BLaER1 (cell line): ENCODE data around the gene LRRN4CL.
"Not testable (repeated sequence)": the region's sequence is repeated elsewhere in the genome, so short reads cannot be mapped to it uniquely, and the experiment has no call there.

Experiments
- H3K27ac ChIP-seq: shearing (Covaris generic); formaldehyde crosslinking; 2 replicates; pipeline ENCODE4 v1.8.1; 2022
- H3K27me3 ChIP-seq: shearing (Covaris generic); formaldehyde crosslinking; 2 replicates; pipeline ENCODE4 v1.8.1; 2022
- H3K36me3 ChIP-seq: shearing (Covaris generic); formaldehyde crosslinking; 2 replicates; pipeline ENCODE4 v1.8.1; 2022
- H3K4me1 ChIP-seq: shearing (Covaris generic); formaldehyde crosslinking; 2 replicates; pipeline ENCODE4 v1.8.1; 2022
- H3K4me2 ChIP-seq: shearing (Covaris generic); formaldehyde crosslinking; 2 replicates; pipeline ENCODE4 v1.8.1; 2022
- H3K4me3 ChIP-seq: shearing (Covaris generic); formaldehyde crosslinking; 2 replicates; pipeline ENCODE4 v1.8.1; 2022
- H3K9ac ChIP-seq: shearing (Covaris generic); formaldehyde crosslinking; 2 replicates; pipeline ENCODE4 v1.8.1; 2022
- H3K9me3 ChIP-seq: shearing (Covaris generic); formaldehyde crosslinking; 2 replicates; pipeline ENCODE4 v1.8.1; 2022
- H4K20me1 ChIP-seq: shearing (Covaris generic); formaldehyde crosslinking; 2 replicates; pipeline ENCODE4 v1.8.1; 2022
- Cebpa-rat ChIP-seq: shearing (Covaris generic); IDR thresholded peaks from 2 replicates; pipeline ENCODE4 v1.8.1; 2022

Gene LRRN4CL

DNA sequence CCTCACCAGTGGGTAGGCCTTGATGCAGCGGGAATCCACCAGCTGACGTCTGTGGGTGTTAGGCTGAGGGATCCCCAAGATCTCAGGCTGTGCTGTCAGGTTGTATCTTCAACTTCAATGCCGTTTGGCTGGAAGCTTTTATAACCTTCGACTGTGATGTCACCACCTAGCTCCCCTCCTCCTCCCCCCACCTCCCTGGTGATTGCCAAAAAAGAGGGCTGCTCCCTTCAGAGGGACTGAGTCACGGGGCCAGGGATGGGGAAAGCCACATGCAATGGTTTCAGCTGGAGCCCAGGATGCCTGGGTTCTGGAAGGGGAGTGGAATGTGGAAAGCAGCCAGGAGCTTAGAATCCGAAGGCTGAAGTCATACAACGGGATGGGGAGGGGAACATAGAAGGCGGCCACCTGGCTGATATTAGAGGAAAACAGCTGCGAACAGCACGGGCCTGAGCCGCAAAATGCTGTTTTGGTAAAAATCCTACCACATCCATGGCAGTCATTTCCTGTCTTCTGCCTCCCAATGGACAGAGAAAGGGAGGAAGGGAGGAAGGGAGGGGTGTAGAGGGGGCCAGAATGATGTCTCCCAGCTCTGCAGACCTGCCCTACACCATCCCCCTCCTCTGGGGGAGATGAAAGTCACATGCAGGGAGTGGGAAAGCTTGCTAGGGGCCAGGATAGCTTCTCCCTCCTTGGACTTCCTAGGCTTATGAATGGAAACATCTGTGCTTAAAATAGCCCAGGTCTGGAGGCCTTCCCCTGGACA is at the start of gene LRRN4CL:
TSS of gene LRRN4CL (minus strand) at position 110 of the 763 bp plus-strand sequence. CDS start 1,022 bp downstream, outside the sequence.
- no peak within 1 kb of the TSS for H3K9ac ChIP-seq

DNA sequence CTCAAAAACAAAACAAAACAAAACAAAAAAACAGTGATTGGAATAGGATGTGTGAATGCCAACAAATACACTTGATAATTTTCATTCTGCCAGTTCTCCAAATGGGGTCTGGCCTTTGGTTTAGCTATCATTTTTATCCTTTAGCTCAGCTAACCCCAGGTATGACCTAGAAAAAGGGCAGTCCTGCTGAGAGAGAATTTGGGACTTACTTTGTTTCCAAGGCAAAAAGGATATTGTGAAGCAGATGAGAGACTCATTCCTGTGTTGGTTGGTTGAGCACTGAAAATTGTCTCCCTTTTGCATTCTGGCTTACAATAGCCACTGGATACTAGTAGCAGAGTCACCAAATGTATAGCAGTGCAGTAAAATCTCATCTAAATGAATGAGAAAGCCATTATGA is 47.9 kb upstream of the LRRN4CL start:
- no peak for TF ChIP-seq Cebpa-rat
- peaks cover 17% of the 10 kb centered on the region for H4K20me1 ChIP-seq
- no peak overlapping the region for H3K4me3 ChIP-seq
- H3K27ac ChIP-seq: no peak overlapping the region
- H3K27me3 ChIP-seq: no peaks in the 10 kb centered on the region
- H3K36me3 ChIP-seq: peaks cover 90% of the 10 kb centered on the region
- H3K4me1 ChIP-seq: peaks cover 5% of the 10 kb centered on the region
- no peak overlapping the region for H3K4me2 ChIP-seq
- H3K9me3 ChIP-seq: no peaks in the 10 kb centered on the region
- H3K9ac ChIP-seq: no peak overlapping the region

More for the DNA sequence above, at the start of gene LRRN4CL:
- TF ChIP-seq Cebpa-rat: no peak
- Histone ChIP-seq H3K4me2 (no peak within 1 kb of the TSS), H3K27ac (no peak within 1 kb of the TSS), H3K4me3 (no peak within 1 kb of the TSS), H3K36me3 (peaks cover 52% of the 10 kb centered on the region), H4K20me1 (no peaks in the 10 kb centered on the region), H3K27me3 (no peaks in the 10 kb centered on the region), H3K9me3 (no peaks in the 10 kb centered on the region), H3K4me1 (0 out of 2 replicates have a peak, but pooled peaks cover 3% of the 10 kb centered on the region)

DNA sequence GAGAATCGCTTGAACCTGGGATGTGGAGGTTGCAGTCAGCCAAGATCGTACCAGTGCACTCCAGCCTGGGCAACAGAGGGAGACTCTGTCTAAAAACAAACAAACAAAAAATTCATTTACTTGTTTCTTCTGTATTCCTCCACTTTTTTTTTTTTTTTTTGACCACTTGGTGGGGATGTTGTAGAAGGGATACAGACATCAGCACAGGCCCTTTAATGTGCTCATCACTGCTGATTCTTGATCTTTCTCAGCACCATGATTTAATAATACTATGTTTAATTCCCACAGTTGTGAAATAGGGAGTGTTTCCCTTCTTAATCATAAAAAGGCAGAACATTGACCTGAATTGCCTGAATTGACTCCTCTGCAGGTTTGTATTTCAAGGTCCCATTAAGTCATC is 43.5 kb upstream of the LRRN4CL start:
- TF ChIP-seq Cebpa-rat: no peak
- H3K9me3 ChIP-seq: no peaks in the 10 kb centered on the region
- no peak overlapping the region for H3K27ac ChIP-seq
- peaks cover 40% of the 10 kb centered on the region for H4K20me1 ChIP-seq
- H3K9ac ChIP-seq: 0 out of 2 replicates have a peak overlapping the region, but pooled peaks have one; percentile 28
- H3K27me3 ChIP-seq: no peaks in the 10 kb centered on the region
- H3K36me3 ChIP-seq: peaks cover 57% of the 10 kb centered on the region
- no peak overlapping the region for H3K4me3 ChIP-seq
- peaks cover 33% of the 10 kb centered on the region for H3K4me1 ChIP-seq
- peak overlapping the region; percentile 56 for H3K4me2 ChIP-seq

DNA sequence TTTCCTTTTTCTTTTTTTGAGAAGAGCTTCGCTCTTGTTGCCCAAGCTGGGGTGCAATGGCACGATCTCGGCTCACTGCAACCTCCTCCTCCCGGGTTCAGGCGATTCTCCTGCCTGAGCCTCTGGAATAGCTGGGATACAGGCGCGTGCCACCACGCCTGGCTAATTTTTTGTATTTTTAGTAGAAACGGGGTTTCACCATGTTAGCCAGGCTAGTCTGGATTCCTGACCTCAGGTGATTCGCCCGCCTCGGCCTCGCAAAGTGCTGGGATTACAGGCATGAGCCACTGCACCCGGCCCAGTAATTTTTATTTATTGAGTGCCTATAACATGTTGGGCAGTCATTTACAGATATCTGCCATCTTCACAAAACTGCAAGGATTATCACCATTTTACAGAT is 40.7 kb upstream of the LRRN4CL start:
- Histone ChIP-seq H3K4me2 (peak overlapping the region; percentile 96), H3K36me3 (peaks cover 30% of the 10 kb centered on the region), H3K4me1 (peaks cover 36% of the 10 kb centered on the region), H3K9ac (peak overlapping the region; percentile 98), H3K4me3 (peak overlapping the region; percentile 99), H3K27ac (peak overlapping the region; percentile 98), H4K20me1 (peaks cover 55% of the 10 kb centered on the region)
- not testable (repeated sequence) for H3K9me3 ChIP-seq, H3K27me3 ChIP-seq

DNA sequence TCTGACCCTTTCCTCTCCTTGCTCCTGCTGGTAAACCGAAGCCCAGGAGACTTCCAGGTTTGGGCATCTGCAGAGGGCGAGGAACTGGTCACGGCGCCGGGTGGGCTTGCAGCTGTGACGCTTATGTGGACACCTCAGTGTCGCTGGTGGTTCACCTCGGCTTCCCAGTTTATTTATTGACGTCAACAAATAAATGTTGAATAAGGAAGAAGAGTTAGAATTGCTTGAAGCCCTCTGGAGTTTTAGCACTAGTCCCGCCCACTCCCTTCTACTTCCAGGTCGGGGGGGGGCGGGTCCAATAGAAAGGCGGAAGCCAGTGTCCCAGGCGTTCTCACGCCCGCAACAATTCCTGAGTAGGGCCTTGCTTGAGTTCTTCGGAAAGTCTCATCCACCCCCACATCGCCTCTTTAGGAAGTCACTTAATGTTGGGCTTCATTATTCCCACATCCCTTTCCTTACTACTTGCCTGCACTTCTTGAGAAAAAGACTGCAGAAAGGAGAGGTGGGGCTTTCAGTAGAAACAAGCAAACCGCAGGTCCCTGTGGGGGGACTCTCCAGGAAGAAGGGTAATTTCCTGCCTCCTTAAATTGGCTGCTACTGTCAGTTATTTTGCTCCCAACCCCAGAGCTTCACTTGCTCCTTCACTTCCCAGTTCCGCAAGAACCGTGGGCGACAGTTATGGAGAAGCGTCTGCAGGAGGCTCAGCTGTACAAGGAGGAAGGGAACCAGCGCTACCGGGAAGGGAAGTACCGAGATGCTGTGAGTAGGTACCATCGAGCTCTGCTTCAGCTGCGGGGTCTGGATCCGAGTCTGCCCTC is 39.0 kb upstream of the LRRN4CL start, which contains the start of gene TTC9C:
TSS of gene TTC9C (plus strand) at position 316 of the 818 bp plus-strand sequence. CDS start at position 679, 363 bp downstream.
- Histone ChIP-seq H3K4me2 (peak within 1 kb of the TSS; percentile 96), H3K4me1 (peaks cover 53% of the 10 kb centered on the region), H3K27ac (peak within 1 kb of the TSS; percentile 98), H3K27me3 (no peaks in the 10 kb centered on the region), H3K36me3 (peaks cover 24% of the 10 kb centered on the region), H3K9ac (peak within 1 kb of the TSS; percentile 98), H3K4me3 (peak within 1 kb of the TSS; percentile 99), H3K9me3 (no peaks in the 10 kb centered on the region), H4K20me1 (peaks cover 66% of the 10 kb centered on the region)
- TF ChIP-seq Cebpa-rat: no peak

DNA sequence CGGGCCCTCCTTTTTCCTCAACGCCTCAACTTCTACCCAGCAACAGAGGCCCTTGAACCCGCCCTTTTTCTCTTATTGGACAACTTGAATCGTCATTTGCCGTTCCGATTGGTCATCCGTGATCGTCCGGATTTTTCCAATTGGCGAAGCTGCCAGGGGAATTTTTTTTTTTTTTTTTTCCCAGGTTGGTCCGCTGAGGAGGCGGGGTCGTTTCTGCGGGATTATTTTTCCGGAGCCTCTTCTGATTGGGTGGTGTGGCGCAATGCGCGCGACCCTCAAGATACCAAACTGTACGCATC is 38.5 kb upstream of the LRRN4CL start:
- H3K27me3 ChIP-seq: no peaks in the 10 kb centered on the region
- H3K36me3 ChIP-seq: peaks cover 24% of the 10 kb centered on the region
- peak overlapping the region; percentile 96 for H3K4me2 ChIP-seq
- H3K9me3 ChIP-seq: no peaks in the 10 kb centered on the region
- peak; percentile 74; the same call in 1 of the 2 replicates for TF ChIP-seq Cebpa-rat
- peaks cover 71% of the 10 kb centered on the region for H4K20me1 ChIP-seq
- peak overlapping the region; percentile 98 for H3K27ac ChIP-seq
- H3K9ac ChIP-seq: peak overlapping the region; percentile 98
- peaks cover 56% of the 10 kb centered on the region for H3K4me1 ChIP-seq
- peak overlapping the region; percentile 99 for H3K4me3 ChIP-seq

DNA sequence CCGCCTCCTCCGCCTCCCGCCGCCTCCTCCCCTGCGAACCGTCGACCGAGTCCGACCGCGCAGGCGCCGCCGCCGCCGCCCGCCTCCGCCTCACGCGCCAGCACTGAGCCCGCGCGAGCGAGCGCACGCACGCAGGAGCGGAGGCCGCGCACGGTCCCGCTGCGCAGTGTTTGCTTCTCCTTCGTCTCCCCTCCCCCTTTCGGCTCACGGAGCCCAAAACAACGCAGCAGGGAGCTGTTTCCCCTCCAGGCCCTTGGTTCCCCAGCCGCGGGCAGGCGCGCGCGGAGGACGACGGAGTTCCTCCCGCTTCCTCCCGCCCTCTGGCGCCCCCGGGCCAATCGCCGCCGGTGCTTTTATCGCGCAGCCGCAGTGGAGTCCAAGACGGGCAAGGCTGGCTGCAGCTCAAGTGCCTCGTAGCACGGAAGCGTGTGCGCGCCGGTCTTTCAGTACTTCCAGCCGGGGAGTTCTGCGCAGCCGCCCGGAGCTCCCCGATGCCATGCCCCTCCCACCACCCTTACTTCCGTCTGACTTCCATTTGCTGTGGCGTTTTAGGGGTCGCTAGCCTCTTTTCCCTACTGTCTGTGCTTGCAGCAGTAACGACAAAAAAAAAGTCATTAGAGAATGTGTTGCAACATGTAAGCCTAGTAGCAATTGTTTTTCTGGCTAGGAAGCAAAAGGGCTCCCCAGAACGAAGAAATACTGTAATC is 38.0 kb upstream of the LRRN4CL start, which contains the start of gene HNRNPUL2:
TSS of gene HNRNPUL2 (minus strand) at position 293 of the 707 bp plus-strand sequence. CDS start 301 bp downstream, outside the sequence.
- no peaks in the 10 kb centered on the region for H3K27me3 ChIP-seq
- peaks cover 71% of the 10 kb centered on the region for H4K20me1 ChIP-seq
- peak within 1 kb of the TSS; percentile 96 for H3K4me2 ChIP-seq
- peak within 1 kb of the TSS; percentile 99 for H3K4me3 ChIP-seq
- H3K36me3 ChIP-seq: peaks cover 29% of the 10 kb centered on the region
- TF ChIP-seq Cebpa-rat: no peak
- H3K27ac ChIP-seq: peak within 1 kb of the TSS; percentile 98
- peaks cover 52% of the 10 kb centered on the region for H3K4me1 ChIP-seq
- no peaks in the 10 kb centered on the region for H3K9me3 ChIP-seq
- H3K9ac ChIP-seq: peak within 1 kb of the TSS; percentile 98

DNA sequence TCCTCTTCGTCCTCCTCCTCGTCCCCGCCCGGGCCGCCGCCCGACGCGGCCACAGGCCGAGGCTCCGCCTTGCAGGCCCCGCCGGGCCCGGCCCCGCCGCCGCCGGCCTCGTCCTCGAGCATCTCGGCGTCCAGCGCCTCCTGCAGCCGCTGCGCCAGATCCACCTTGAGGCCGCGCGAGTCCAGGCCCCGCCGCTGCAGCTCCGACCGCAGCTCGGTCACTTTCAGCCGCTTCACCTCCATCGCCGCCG is 37.5 kb upstream of the LRRN4CL start:
- Histone ChIP-seq H3K4me2 (peak overlapping the region; percentile 96), H3K36me3 (peaks cover 34% of the 10 kb centered on the region), H3K27ac (peak overlapping the region; percentile 98), H3K9me3 (no peaks in the 10 kb centered on the region), H3K4me1 (peaks cover 47% of the 10 kb centered on the region), H3K27me3 (no peaks in the 10 kb centered on the region), H3K4me3 (peak overlapping the region; percentile 99), H4K20me1 (peaks cover 73% of the 10 kb centered on the region), H3K9ac (peak overlapping the region; percentile 98)
- no peak for TF ChIP-seq Cebpa-rat

DNA sequence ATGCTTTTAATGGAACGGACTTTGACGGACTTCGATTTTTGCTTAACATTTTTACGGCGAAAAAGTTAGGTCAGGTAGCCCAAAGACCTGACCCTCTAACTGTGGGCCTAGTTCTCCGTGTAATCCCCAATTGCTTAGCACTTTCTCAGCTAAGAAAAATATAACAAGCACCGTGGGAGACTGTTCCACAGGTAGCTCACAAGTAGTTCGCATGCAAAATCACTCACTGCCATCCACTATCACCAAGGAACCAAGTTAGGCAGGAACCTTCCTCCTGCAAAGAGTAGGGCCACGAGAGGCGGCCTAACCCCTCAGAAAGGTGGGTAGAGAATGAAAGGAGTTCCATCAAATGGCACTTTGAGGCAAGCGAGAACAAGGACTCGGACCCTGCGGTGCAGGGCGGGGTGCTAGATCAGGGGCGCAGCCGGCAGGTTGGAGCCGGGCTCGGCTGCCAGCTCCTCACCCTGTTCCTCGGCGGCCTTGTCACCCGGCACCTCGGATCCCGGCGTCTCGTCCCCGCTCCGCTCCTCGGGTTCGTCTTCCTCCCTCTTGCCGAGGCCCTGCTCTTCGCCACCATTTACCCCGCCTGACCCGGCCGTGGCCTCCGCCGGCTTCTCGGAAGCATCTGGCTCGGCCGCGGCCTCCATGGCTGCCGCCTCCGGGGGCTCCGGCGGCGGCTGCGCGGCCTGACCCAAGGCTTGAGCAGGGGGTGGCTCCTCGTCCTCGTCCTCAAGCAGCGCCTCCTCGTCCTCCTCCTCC is 37.0 kb upstream of the LRRN4CL start:
- Histone ChIP-seq H3K4me1 (peaks cover 42% of the 10 kb centered on the region), H3K4me2 (peak overlapping the region; percentile 96), H3K9ac (peak overlapping the region; percentile 98), H3K4me3 (peak overlapping the region; percentile 99), H3K9me3 (no peaks in the 10 kb centered on the region), H3K36me3 (peaks cover 36% of the 10 kb centered on the region), H3K27ac (peak overlapping the region; percentile 98), H4K20me1 (peaks cover 72% of the 10 kb centered on the region), H3K27me3 (no peaks in the 10 kb centered on the region)
- TF ChIP-seq Cebpa-rat: no peak
